Breast epithelium (tissue), 3 donors: ENCODE data around the gene GAGE1. TPM values are rescaled to one million over a fixed set of nuclear protein-coding genes. Genes with fewer than 3 reads are reported as not detected.

Experiments
- total RNA-seq, 3 donors: library from RNA; depleted of rRNA; stranded (reverse); fragments of >200 nt; gene quantifications; one replicate each; pipeline ENCODE4 v1.1.0, GENCODE V29; 2016

Gene GAGE1
- total RNA-seq, 3 donors from 2014 or later = not detected

Other genes with a start within 250 kb of the GAGE1 start
- not detected for gene GAGE12C, start 66.8 kb upstream of the GAGE1 start, total RNA-seq
- not detected for gene GAGE12D, start 57.3 kb upstream of the GAGE1 start, total RNA-seq
- not detected for gene GAGE12E, start 47.7 kb upstream of the GAGE1 start, total RNA-seq
- not detected for gene GAGE12F, start 38.2 kb upstream of the GAGE1 start, total RNA-seq
- gene GAGE12G, start 28.6 kb upstream of the GAGE1 start, total RNA-seq = not detected
- not detected for gene GAGE12H, start 19.1 kb upstream of the GAGE1 start, total RNA-seq
- not detected for gene GAGE2A, start 9.5 kb upstream of the GAGE1 start, total RNA-seq
- not detected for gene PAGE1, start 97.0 kb downstream of the GAGE1 start, total RNA-seq
- not detected for gene PAGE4, start 230.3 kb downstream of the GAGE1 start, total RNA-seq